HG03135 (cell line): ENCODE data around the gene NDUFA12.

Experiments used
- ATAC-seq: cut with Tn5 transposase; IDR thresholded peaks from one replicate; pipeline ENCODE4 v1.9.1; 2021; ENCODE audit warnings: mild to moderate bottlenecking, moderate library complexity; ENCODE audit not compliant: unreplicated experiment

NDUFA12 gene

DNA sequence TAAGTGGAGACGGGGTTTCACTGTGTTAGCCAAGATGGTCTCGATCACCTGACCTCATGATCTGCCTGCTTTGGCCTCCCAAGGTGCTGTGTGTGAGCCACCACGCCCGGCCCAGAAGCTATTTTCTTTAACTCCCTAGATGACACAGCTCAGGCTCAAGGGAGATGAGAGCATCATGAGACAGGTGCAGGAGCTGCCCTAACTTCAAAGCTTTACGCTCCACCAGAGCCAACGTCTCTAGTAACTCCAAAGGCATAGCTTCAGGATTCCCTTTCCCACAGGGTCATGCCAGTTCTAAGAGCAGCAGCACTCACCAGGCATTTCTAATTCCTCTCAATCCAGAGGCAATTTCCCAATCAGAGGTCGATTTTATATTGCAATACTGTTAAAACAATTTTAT lies 21.0 kb downstream of the NDUFA12 start:
- ATAC-seq = no peak

DNA sequence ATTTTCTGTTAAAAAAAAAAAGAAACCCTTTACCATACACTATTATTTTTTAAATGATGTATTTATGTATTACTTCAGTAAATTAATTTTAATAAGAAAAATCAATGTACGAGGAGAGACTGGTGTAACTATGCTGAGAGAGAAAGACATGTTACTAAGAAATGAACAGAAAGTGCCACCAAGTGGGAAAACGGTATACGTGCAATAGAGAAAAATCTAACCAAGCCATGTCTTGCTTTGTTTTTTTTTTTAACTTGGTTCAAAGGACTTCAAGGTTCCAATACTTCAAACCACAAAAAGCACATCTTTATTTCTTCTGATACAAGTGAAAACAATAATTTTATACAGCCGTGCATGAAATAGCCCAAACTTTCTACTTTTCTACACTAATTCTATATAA lies 22.9 kb downstream of the NDUFA12 start:
- no peak for ATAC-seq

DNA sequence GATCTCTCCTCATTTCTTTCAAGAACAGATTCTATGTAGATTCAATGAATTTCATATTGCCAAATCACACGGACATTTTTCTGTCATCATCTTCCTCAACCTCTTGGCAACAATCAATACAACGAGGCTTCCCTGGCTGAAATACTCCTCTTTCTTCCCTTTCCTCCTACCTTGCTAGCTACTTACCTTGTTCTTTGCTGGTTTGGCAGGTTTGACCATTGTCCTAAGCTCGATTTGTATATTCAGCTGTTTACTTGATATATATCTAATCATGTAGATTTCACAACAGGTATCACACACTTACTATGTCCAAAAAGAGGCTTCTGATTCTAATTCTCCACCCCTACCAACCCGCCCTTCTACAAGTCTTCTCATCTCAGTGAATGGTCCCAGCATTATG lies 23.6 kb downstream of the NDUFA12 start:
- no peak for ATAC-seq

DNA sequence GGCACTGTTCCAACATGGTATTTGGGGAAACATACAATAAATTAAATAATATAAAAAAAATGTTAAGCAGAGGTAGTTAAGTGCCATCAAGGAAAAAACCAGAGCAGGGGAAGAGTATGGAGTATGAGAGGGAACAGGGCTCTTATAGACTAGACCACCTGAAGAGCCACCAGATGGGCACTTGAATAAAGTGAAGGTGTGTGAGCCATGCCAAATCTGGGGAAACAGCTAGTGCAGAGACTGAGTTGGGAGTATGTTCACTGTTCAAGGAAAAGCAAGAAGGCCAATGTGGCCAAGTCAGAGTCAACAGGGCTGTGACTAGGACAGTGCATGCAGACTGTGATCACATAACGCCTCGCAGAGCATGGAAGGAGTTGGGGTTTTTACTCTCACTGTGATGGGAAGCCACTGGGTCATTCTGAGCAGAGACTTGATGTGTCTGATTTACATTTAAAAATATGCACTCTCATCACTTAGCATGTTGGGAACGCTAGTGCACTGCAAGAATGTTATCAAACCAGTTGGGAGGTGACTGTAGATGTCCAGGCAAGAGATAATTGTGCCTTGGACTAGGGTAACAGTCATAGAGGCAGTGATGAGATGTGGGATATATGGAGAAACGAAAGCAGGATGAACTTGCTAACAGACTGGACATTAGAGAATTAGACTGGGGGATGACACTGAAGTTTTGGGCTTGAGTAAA lies 25.6 kb downstream of the NDUFA12 start:
- no peak for ATAC-seq

DNA sequence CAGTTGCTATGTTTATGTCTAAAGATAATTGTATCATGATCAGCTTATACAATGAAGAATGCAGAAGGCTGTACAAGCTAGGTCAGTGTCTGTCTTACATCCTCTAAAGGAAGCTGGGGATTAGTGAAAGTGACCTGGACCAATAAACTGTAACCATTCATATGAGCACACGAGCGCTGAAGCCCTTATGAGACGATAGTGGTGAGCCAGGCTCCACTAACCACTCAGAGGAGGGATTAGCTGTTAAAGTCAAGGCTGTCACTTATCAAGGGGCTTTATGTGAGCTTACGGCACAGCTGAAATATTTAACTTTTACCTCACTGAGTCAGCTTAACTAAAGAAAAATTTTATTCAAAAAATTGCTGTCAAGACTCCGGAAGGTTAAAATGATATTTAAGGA lies 30.3 kb downstream of the NDUFA12 start:
- ATAC-seq = no peak

DNA sequence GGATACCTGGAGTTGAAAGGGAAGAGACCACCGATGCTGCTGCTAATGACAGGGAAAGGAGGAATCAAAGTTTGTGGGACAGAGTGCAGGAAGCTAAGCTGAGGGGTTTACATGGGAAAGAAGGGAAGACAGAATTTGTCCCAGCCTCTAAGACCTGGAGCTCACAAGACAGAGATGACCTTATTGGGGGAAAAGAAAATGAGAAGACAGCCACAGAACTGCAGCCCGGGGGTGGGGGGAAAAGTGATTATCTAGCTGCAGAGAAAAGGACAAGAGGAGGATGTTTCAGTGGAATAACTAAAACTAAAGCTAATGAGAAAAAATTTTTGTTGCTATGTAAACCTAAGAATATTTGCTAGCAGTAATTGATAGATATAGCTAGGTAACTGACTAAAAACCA lies 30.7 kb downstream of the NDUFA12 start:
- no peak for ATAC-seq

DNA sequence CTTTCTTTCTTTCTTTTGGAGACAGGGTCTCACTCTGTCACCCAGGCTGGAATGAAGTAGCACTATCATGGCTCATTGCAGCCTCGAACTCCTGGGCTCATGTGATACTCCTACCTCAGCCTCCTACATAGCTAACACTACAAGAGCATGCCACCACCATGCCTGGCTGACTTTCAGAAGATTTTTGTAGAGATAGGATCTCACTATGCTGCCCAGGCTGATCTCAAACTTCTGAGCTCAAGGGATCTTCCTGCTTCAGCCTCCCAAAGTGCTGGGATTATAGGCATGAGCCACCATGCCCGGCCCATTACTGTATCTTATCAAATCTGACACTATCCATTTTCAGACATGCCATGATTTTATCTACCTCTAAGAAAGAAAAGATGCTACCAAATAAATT lies 31.6 kb downstream of the NDUFA12 start:
- no peak for ATAC-seq

DNA sequence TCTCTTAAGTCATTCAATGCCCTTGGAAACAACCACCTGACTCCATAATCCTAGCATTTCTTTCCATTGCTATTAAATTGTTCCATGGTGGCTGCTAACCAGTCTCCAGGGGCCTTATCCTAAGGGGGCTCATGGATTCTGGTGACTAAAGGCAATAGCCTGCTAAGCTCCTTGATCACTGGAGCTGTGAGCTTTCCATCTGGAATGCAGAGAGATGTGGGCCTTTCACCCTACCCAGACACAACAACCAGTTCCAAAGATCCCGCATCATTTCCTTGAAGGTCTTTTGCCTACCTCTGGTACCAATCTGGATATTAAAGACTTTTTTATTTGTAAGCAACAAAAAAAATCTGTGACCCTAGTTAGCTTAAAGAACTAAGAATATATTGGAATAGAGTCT lies 32.9 kb downstream of the NDUFA12 start:
- ATAC-seq = no peak

DNA sequence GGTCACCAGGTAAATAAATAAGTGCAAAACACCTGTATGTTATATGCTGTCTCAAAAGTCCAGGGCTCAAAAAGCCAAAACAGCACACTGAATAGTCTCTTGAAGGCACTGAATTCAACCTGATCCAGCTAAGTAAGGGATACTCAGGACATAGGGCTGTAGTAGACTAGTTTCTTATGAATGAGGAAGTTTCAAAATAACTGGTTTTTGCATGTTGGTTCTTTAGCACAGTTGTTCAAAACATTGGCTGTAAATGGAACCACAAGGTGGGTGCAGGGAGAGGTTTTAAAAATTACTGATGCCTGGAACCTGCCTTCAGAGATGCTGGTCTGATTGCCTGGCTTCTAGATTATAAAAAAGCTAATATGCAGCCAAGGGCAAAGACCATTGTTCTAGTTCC lies 34.1 kb downstream of the NDUFA12 start:
- ATAC-seq = peak; percentile 62

DNA sequence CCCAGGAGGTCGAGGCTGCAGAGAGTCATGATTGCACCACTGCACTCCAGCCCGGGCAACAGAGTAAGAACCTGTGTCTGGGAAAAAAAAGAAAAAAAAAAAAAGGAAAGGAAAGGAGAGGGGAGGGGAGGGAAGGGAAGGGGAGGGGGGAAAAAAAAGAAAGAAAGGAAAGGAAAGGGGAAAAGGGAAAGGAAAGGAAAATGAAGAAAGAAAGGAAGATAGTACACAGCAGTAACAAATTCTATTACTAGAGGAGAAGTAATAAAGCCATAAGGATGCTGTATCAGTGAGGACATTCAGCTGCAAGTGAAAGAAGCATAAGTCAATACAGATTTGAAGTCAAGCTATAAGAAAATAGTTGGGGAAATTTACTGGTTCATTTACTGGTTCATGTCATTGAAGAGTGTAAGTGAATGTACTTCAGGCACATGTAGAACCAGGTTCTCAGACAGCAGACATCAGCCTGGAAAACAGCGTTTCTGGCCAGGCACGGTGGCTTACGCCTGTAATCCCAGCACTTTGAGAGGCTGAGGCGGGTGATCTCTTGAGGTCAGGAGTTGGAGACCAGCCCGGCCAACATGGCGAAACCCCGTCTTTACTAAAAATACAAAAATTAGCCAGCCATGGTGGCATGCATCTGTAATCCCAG lies 37.4 kb downstream of the NDUFA12 start:
- no peak for ATAC-seq

DNA sequence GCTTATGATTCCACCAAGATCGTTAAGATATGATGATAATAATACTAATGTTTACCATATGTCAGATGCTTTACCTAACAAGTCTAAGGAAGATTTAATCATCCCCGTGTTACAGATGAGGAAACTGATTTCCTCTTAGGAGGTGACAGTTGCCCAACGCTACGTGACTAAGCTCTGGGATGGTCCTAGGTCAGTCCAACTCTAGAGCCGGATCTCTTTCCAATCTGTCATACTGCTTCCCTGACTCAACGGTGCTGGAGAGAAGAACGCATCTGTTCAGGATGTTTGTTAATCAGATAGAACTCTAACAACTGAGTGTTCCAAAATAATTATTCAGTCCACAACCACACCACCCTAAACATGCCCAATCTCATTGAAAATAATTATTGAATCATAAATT lies 39.8 kb downstream of the NDUFA12 start:
- no peak for ATAC-seq

DNA sequence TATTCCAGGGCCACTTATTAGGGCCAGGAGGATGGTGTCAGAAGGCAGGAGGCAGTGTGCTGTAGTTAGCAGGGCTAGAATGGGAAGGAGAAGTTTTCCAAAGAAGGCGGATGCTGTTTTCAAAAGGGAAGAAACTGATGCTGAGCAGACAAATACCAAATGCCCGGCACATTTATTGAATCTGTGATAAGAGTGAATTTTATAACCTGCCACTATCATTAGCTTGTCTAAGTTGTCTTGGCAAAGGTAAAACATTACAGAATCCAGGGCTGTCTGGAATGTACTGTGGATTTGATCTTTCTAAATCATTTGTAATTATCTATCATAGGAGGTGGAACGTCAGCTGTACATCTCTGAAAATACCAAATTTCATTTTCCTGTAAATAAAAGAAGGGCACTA lies 40.8 kb downstream of the NDUFA12 start:
- no peak for ATAC-seq

DNA sequence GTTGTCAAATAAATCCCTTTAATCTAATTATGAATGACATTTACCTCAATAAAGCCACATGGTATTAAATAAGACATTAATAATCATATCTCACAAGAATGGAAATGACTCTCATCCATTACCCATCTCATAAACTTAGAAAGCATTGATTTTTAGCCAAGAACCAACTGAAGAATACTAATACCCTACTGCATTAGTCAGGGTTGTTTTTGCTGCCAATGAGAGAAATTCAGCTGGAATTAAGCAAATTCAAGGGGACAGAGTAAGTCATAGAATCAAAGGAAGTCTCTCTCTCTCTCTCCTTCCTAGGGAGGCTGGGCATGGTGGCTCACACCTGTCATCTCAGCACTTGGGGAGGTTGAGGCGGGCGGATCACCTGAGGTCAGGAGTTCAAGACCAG lies 41.6 kb downstream of the NDUFA12 start:
- no peak for ATAC-seq

DNA sequence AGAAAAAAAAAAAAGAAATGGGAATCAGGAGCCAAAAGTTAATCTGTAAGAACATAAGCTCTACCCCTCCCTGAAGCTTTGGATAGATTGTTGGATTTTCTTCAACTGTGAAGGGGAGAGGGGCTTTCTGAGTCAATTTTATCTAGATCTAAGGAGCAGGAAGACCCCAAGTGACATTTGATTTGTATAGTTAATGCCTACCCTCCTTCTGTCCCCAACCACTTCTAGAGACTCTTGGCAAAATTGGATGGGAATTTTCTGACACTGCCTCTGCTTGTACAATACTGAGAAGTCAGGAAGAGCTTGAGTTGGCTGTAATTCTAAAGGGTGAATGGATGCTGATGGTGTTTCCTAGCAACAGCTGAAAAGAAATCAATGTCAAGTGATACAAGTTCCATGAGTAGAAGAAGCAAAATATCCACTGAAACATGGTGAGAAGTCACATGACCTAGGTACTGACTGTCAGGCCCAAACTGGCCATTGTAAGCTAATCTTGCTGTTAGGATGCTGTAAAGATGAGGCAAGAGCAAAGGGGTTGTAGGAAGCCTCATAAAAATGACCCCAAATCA lies 42.2 kb downstream of the NDUFA12 start:
- ATAC-seq = no peak

DNA sequence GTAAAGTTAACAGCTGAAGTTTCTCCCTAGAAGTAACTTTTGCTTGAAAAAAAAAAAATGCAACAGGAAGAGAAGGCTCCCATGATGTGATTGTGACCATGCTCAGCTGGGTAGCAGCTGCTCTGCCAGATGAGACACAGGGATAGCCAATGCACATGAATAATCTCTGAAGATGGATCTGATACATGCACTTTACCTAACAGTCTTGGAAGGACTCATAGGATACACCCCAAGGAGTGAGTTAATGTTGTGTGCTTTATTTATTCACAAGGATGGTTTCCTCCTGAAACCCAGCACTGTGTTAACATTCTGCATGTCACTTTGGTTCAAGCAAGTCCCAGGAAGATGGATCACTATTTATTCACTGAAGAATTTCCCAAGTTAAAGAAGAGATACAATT lies 46.5 kb downstream of the NDUFA12 start:
- no peak for ATAC-seq

DNA sequence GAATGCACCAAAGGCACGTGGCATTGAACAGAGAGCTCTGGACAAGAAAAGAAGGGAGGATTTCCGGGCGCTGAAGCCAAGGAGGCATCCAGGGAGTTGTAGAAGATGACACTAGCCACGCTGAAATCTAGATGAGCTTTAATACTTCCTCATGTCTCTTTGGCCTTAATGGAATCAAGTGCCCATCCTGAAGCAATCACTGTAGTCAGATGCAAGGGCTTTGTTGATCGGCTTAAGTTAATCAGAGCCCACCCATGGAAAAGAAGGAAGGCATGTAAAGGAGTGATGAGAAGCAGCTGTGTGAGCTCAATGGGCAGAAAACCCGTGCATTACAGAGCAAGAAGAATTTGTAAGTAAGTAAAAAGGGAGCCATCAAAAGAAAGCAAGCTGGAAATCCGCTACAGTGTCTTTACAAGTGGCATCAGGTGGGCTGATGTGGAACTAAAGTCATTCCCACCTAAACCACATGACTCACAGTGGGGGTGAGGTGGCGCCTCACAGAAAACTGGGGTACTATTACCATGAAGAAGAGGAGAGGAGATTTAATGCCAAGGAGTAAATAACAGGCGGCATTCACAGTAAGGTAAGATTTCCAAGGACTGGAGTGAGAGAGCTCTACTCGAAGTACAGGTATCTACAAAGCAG lies 48.4 kb downstream of the NDUFA12 start:
- no peak for ATAC-seq

DNA sequence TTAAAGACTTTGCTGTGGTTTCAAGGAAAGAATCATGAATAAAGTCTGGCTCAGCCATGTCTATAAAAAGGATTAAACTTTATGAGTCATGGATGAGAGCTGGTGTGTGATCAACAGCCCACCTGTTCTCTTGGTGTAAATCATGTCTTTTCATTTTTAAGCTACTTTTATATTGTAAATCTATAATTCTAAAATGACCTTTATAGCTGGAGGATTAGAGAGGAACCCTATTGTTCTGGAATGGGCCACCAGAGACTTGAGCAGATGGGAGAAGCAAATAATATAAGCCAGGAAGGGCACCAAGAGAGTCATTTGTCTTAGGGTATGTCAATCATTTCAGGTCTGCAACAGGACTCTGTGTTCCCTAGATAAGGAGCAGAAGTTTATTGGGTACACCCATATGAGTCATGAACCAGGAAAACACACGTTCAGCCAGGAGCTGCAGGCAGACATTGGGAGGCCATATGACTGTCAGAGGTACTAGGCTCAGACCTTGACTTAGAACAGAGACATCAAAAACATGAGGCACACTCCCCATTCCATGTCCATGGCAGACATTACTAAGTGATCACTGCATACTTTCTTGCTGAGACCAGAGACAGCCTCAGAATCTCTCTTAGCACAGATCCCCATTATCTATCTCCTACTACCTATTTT lies 49.3 kb downstream of the NDUFA12 start:
- no peak for ATAC-seq

DNA sequence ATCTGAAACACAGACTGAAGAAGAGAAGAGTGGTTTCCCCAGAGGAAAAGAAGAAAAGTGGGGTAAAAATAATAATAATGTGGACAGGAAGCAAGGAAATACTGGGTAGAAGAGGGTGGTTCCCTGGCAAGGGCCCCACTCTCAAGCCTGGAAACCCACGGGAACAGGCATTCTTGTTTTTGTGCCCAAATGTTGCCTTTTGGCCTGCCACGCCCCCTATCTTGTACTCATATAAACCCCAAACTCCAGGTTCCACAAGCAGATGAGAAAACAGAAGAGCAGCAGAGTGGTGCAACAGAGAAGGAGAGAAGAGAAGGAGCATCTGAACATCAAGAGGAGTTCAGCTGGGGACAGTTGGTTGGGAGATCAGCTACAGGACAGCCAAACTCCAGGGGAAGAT lies 51.2 kb downstream of the NDUFA12 start:
- ATAC-seq = no peak

DNA sequence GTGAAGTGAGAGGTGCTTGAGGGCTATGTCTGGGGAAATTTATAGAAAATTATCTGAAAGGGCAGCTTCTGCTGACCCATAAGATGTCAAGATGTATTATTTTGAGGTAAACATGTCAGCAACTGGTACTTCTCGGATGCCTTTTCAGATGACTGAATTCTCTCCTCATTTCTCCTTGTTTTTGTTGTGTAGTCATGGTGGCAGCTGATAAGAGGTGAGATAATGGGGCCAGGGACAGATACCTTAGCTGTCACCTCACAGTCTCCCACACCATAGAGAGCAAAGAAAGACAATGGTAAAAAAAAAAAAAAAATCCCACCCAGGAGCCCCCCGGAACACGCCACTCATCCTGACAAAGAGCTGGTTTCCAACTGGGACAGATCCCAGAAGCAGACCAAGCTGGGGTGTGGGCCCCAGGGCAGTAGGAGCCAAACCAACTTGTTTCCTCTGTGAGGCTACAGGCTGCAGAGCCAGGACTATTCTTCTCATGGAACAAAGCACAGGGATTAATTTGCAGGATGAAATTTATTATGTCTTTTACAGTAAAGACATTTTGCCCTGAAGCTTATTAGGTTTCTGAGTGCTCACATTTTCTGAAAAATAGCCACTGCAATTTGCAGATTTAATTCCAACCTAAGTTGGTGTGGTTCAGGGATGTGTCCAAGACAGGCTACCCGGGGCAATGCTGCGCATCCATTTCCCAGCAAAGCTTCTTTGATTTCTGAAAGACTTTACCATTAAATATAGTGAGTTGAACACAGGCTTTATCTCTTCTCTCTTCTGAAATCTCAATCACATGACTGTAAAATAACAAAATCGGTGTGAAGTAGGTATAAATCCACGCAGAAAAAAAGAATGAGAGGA lies 52.2 kb downstream of the NDUFA12 start:
- ATAC-seq = no peak

DNA sequence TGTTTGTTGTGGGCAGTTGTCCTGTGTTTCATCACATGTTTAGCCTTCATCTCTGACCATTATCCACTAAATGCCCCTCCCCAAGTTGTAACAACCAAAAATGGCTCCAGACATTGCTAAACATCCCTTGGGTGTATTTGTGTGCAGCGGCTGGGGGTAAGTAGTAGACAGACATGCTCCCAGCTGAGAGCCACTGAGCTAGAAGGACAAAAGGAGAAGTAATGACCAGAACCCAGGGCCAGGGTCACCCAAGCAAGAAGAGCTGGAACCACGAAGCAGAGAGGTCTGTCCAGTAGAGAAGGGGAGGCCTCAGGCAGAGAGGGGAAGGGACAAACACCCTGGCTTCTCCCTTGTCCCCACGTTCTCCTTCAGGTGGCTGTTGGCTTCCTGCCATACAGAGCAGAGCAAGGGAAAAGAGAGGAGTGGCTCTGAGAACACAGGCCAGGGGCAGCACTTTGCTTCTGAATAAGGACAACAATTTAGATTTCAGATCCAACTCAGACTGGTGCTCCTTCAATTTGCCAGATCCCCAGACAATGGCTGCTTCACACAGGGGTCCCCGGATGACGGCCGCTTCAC lies 55.2 kb downstream of the NDUFA12 start:
- ATAC-seq = no peak
